Measurements from ENCODE around the gene NUDT16. TPM values are rescaled to one million over a fixed set of nuclear protein-coding genes. Genes with fewer than 3 reads are reported as not detected.

Gene NUDT16
- total and polyA plus RNA-seq, 2 donors (not counting 3 experiments of a cell fraction or from before 2014, with no cell fraction given): 13.2 to 28.5 TPM

DNA sequence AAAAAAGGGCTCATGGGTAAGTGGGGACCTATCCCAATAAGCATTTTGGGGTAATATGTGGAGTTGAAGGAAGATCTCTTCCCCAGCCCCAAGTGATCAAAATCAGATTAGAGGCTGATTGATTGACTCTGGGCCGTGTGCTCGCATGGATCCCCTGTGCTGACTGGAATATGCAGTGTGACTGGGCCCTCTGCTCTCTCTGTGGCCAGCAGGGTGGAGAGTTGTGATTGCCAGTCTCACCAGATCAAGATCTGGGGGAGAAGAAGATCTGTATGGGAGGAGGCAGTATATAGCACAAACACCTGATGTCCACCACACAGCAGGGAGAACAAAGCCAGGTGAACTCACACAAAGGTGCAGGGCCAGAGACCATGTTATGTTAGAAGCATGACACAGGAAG lies 8.8 kb downstream of the NUDT16 start:
- no peak for DNase-seq (ENCODE audit: low read depth, low spot score)
- Histone ChIP-seq H3K9me1 (replicated peaks; ENCODE audit: control insufficient read depth, extremely low read depth, insufficient read depth, low read length) (no peaks in the 10 kb centered on the region), H4K20me1 (replicated peaks; ENCODE audit: control insufficient read depth, extremely low read depth, insufficient read depth, low read length) (no peaks in the 10 kb centered on the region), H3K9me3 (replicated peaks; ENCODE audit: control insufficient read depth, insufficient read depth, low read length) (no peaks in the 10 kb centered on the region), H3K36me3 (ENCODE audit: control insufficient read depth in 2 of 2, extremely low read depth in 1 of 2, insufficient read depth in 2 of 2, low read length in 2 of 2) (no peaks in the 10 kb centered on the region), H3K4me2 (ENCODE audit: insufficient read depth, low read length) (no peak overlapping the region), H3K4me1 (ENCODE audit: control insufficient read depth, extremely low read depth, insufficient read depth, low read length) (peaks cover 40% of the 10 kb centered on the region), H3K4me3 (replicated peaks in 1 of 3; ENCODE audit: insufficient read depth in 1 of 3, low read depth in 1 of 3, low read length in 3 of 3) (no peak overlapping the region), H3K27ac (ENCODE audit: insufficient read depth, low read depth, low read length) (no peak overlapping the region), H2AFZ (ENCODE audit: low read depth, low read length) (no peak overlapping the region), H3K27me3 (ENCODE audit: control insufficient read depth in 2 of 2, insufficient read depth in 2 of 2, low read length in 2 of 2) (no peaks in the 10 kb centered on the region), H3K9ac (replicated peaks; ENCODE audit: extremely low read depth, insufficient read depth, low read length) (no peak overlapping the region), H3K79me2 (ENCODE audit: control insufficient read depth, insufficient read depth, low read length) (no peaks in the 10 kb centered on the region)
- dilution Hi-C loops (cut with MboI; ENCODE audit: extremely low pct_ligation_motif_present, low sequenced_read_pairs) (no loop called here), intact Hi-C loops (cut with micrococcal nuclease) (no loop called here)
- TF ChIP-seq JUN (IDR thresholded peaks at IDR 0.05; ENCODE audit: borderline replicate concordance, insufficient read depth, insufficient read length, low read depth) (no peak), FOS (IDR thresholded peaks at IDR 0.05; ENCODE audit: borderline replicate concordance, insufficient read depth, low read length) (no peak)
- no peak for FAIRE-seq
- ChIA-PET CTCF (no interaction called here), POLR2A (no interaction called here)
- BruUV-seq (replicated peaks): no TSS peak

DNA sequence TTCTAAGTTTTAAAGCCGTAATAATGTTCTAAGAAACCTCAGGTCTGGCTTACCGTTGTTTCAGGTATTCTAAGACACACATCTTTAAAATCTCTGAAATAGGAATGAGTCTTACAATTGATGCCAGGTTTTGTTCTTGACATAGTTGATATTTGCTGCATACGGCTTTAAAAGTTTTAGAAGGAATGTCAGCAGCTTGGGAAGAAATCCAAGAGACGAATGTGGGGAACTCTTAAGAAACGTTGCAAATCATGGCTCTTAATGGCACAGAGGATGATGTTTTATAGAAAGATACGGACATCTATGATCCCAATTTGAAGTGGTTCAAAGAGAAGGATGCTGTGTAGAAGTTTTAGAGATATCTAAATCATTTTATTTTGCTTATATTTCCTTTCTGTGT lies 11.5 kb downstream of the NUDT16 start:
- intact Hi-C loops (cut with micrococcal nuclease): no loop called here
- H3K27ac ChIP-seq (ENCODE audit: insufficient read depth, low read depth, low read length): no peak overlapping the region
- no peak overlapping the region for H2AFZ ChIP-seq (ENCODE audit: low read depth, low read length)
- no peak overlapping the region for H3K4me3 ChIP-seq (replicated peaks in 1 of 3; ENCODE audit: insufficient read depth in 1 of 3, low read depth in 1 of 3, low read length in 3 of 3)
- dilution Hi-C loops (cut with MboI; ENCODE audit: extremely low pct_ligation_motif_present, low sequenced_read_pairs): no loop called here
- H3K79me2 ChIP-seq (ENCODE audit: control insufficient read depth, insufficient read depth, low read length): no peaks in the 10 kb centered on the region
- ChIA-PET POLR2A (no interaction called here), CTCF (no interaction called here)
- DNase-seq (ENCODE audit: low read depth, low spot score) (no peak), FAIRE-seq (no peak)
- no peaks in the 10 kb centered on the region for H4K20me1 ChIP-seq (replicated peaks; ENCODE audit: control insufficient read depth, extremely low read depth, insufficient read depth, low read length)
- no peaks in the 10 kb centered on the region for H3K9me3 ChIP-seq (replicated peaks; ENCODE audit: control insufficient read depth, insufficient read depth, low read length)
- peaks cover 13% of the 10 kb centered on the region for H3K4me1 ChIP-seq (ENCODE audit: control insufficient read depth, extremely low read depth, insufficient read depth, low read length)
- H3K9me1 ChIP-seq (replicated peaks; ENCODE audit: control insufficient read depth, extremely low read depth, insufficient read depth, low read length): no peaks in the 10 kb centered on the region
- H3K27me3 ChIP-seq (ENCODE audit: control insufficient read depth in 2 of 2, insufficient read depth in 2 of 2, low read length in 2 of 2): no peaks in the 10 kb centered on the region
- H3K4me2 ChIP-seq (ENCODE audit: insufficient read depth, low read length): no peak overlapping the region
- no peaks in the 10 kb centered on the region for H3K36me3 ChIP-seq (ENCODE audit: control insufficient read depth in 2 of 2, extremely low read depth in 1 of 2, insufficient read depth in 2 of 2, low read length in 2 of 2)
- no peak overlapping the region for H3K9ac ChIP-seq (replicated peaks; ENCODE audit: extremely low read depth, insufficient read depth, low read length)
- TF ChIP-seq JUN (IDR thresholded peaks at IDR 0.05; ENCODE audit: borderline replicate concordance, insufficient read depth, insufficient read length, low read depth): no peak
- no peak for TF ChIP-seq GATA2 (IDR thresholded peaks at IDR 0.05; ENCODE audit: insufficient read depth, insufficient read length, low read depth, low read length)
- no peak for TF ChIP-seq POLR2AphosphoS5 (IDR thresholded peaks at IDR 0.05; ENCODE audit: insufficient read depth, low read depth, low read length)
- TF ChIP-seq EZH2 (IDR thresholded peaks at IDR 0.05; ENCODE audit: borderline replicate concordance, low read depth, low read length, severe bottlenecking): no peak
- TF ChIP-seq MYC (IDR thresholded peaks at IDR 0.05; ENCODE audit: low read depth, low read length): no peak
- TF ChIP-seq FOS (IDR thresholded peaks at IDR 0.05; ENCODE audit: borderline replicate concordance, insufficient read depth, low read length): no peak
- TF ChIP-seq POLR2A (IDR thresholded peaks at IDR 0.05; ENCODE audit: low read depth, low read length): no peak
- TF ChIP-seq, protein P1, sequence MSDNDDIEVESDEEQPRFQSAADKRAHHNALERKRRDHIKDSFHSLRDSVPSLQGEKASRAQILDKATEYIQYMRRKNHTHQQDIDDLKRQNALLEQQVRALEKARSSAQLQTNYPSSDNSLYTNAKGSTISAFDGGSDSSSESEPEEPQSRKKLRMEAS (IDR thresholded peaks at IDR 0.05; ENCODE audit: insufficient read depth, insufficient read length): no peak
- TF ChIP-seq, protein P2, sequence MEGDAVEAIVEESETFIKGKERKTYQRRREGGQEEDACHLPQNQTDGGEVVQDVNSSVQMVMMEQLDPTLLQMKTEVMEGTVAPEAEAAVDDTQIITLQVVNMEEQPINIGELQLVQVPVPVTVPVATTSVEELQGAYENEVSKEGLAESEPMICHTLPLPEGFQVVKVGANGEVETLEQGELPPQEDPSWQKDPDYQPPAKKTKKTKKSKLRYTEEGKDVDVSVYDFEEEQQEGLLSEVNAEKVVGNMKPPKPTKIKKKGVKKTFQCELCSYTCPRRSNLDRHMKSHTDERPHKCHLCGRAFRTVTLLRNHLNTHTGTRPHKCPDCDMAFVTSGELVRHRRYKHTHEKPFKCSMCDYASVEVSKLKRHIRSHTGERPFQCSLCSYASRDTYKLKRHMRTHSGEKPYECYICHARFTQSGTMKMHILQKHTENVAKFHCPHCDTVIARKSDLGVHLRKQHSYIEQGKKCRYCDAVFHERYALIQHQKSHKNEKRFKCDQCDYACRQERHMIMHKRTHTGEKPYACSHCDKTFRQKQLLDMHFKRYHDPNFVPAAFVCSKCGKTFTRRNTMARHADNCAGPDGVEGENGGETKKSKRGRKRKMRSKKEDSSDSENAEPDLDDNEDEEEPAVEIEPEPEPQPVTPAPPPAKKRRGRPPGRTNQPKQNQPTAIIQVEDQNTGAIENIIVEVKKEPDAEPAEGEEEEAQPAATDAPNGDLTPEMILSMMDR (IDR thresholded peaks at IDR 0.05; ENCODE audit: extremely low read depth in 1 of 2, insufficient read depth in 1 of 2, low read depth in 1 of 2, low read length in 2 of 2): no peak
- BruUV-seq (replicated peaks): no TSS peak
